Dermis lymphatic vessel endothelial cell (primary cell): Measurements from ENCODE around the gene TDRD9. TPM values are rescaled to one million over a fixed set of nuclear protein-coding genes. Genes with fewer than 3 reads are reported as not detected.

Experiments used
- total RNA-seq: library from RNA; depleted of rRNA; stranded (reverse); fragments of >200 nt; gene quantifications from 2 replicates; pipeline ENCODE4 v1.2.1, GENCODE V29; 2014

The TDRD9 gene, protein sequence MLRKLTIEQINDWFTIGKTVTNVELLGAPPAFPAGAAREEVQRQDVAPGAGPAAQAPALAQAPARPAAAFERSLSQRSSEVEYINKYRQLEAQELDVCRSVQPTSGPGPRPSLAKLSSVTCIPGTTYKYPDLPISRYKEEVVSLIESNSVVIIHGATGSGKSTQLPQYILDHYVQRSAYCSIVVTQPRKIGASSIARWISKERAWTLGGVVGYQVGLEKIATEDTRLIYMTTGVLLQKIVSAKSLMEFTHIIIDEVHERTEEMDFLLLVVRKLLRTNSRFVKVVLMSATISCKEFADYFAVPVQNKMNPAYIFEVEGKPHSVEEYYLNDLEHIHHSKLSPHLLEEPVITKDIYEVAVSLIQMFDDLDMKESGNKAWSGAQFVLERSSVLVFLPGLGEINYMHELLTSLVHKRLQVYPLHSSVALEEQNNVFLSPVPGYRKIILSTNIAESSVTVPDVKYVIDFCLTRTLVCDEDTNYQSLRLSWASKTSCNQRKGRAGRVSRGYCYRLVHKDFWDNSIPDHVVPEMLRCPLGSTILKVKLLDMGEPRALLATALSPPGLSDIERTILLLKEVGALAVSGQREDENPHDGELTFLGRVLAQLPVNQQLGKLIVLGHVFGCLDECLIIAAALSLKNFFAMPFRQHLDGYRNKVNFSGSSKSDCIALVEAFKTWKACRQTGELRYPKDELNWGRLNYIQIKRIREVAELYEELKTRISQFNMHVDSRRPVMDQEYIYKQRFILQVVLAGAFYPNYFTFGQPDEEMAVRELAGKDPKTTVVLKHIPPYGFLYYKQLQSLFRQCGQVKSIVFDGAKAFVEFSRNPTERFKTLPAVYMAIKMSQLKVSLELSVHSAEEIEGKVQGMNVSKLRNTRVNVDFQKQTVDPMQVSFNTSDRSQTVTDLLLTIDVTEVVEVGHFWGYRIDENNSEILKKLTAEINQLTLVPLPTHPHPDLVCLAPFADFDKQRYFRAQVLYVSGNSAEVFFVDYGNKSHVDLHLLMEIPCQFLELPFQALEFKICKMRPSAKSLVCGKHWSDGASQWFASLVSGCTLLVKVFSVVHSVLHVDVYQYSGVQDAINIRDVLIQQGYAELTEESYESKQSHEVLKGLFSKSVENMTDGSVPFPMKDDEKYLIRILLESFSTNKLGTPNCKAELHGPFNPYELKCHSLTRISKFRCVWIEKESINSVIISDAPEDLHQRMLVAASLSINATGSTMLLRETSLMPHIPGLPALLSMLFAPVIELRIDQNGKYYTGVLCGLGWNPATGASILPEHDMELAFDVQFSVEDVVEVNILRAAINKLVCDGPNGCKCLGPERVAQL (N-terminal part only)
- 2.3 and 3.2 TPM in 2 replicates for total RNA-seq

DNA sequence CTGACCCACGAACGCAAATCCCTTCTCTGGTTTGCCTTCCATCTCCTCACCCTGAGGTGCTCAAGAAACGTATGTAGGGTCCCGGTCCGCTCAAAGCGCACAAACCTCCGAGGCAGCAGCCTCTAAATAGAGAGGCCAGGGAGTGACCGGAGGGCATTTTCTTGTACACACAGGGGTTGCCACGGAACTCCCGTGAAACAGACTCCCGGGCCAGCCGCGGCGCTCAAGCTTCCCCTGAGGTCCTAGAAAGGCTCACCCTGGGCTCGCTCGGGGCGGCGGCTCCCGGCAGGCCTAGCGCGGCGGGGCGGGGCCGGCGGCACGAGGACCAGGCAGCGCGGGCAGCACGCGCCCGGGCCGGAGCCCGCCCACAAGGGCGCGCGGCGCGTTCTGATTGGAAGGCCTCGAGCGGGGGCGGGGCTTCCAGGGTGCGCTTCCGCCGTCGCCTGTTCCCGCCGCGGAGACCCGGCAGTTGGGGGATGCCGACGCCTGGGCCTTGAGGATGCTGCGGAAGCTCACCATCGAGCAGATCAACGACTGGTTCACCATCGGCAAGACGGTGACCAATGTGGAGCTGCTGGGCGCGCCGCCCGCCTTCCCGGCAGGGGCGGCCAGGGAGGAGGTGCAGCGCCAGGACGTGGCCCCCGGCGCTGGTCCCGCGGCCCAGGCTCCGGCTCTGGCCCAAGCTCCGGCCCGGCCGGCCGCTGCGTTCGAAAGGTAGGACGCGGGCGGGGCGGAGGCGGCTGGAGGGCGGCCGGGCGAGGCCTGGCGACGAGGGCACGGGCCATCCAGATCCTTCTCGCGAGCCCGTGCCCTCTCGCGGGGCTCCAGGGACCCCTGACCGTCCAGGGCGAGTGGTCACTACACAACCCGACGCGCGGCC lies at the start of gene TDRD9:
Gene TDRD9, plus strand, starts transcription at position 446 of the 880 bp plus-strand sequence. Its CDS starts 54 bp downstream, at position 500.

DNA sequence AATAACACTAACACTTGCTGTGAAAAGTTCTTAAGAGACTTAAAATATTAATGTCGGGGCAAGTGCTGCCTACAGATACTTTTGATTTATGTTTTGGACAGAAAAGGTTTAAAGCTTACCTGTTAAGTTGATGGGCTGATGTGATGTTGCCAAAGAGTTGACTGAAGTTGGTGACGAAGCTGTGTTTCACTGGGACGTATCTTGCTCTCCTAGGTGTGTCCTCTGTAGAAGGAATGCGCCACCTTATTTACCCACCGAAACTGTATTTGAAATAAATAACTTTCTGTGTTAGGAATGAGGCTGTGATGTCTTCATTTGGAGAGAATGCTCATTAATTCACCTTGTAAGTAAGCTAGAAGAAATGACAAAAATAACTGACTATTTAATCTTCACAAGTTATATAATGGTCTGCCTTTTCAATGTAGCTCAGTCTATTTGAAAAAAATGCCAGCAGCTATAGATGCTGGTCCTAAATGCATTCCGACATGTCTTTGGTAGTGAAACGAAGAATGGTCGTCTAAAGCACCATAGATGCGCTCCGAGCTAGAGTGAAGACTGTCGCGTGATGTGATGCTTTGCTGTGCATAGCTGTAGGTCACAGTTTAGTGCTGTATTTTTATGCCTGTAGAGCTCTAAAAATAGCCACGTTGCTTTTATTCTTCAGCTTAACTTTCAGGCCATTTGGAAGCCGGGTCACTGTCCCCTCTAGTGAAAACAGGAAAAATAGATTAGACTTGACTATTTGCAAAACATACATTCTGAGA lies 13.9 kb downstream of the TDRD9 start, which contains the start of gene RD3L:
Gene RD3L, minus strand, starts transcription at position 557 of the 764 bp plus-strand sequence. CDS start 834 bp downstream, outside the sequence.

DNA sequence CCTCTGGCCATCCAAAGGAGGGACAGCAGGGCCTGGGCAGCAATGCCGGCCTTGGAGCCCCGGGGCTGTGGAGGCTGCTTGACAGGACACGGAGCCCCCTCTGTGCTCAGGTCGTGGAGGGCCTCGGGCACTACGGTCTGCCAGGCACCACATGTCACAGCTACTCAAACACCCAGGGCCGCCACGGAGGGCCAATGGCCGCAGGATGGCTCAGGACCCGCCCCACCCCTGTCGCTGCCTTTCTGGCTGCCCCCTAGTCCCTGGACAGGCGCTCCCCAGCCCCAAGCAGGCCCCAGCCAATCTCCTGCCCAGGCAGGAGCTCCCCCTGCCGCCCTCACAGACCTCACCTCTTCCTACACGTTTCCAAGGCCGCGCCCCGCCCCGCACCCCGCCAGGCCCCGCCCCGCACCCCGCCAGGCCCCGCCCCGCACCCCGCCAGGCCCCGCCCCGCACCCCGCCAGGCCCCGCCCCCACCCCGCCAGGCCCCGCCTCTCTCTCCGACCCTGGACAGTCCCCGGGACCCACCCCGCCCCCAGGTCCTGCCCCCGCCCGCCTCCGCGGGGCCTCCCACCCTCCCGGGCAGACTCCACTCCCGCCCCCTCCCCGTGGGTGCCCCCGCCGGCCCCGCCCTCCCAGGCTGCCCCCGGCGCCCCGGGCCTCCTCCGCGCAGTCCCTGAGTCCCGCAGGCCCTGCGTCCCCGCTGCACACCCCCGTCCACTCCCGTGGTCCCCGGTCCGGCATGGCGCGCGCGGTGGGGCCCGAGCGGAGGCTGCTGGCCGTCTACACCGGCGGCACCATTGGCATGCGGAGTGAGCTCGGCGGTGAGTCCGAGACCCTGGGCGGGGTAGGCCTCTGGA lies 157.0 kb downstream of the TDRD9 start, which contains the start of gene ASPG:
Gene ASPG, plus strand, starts transcription at position 669 of the 857 bp plus-strand sequence. Its CDS starts 71 bp downstream, at position 740.

Other genes with a start within 250 kb of the TDRD9 start
- 5.7 and 7.2 TPM in 2 replicates for gene XRCC3, start 213.0 kb upstream of the TDRD9 start, total RNA-seq
- gene ZFYVE21, start 212.6 kb upstream of the TDRD9 start, total RNA-seq = 62.0 and 92.0 TPM in 2 replicates
- 15.3 and 16.3 TPM in 2 replicates for gene PPP1R13B, start 80.9 kb upstream of the TDRD9 start, total RNA-seq
- gene RD3L, start 14.1 kb downstream of the TDRD9 start, total RNA-seq = 0.11 TPM in 1 of 2 replicates, not detected in the other
- gene ASPG, start 157.2 kb downstream of the TDRD9 start, total RNA-seq = not detected in 2 replicates
- 11.2 and 11.4 TPM in 2 replicates for gene KIF26A, start 210.1 kb downstream of the TDRD9 start, total RNA-seq